ENCODE results near the gene CNPY1. TPM values are rescaled to one million over a fixed set of nuclear protein-coding genes. Genes with fewer than 3 reads are reported as not detected.

The CNPY1 gene
- polyA plus RNA-seq, 4 donors: not detected

DNA sequence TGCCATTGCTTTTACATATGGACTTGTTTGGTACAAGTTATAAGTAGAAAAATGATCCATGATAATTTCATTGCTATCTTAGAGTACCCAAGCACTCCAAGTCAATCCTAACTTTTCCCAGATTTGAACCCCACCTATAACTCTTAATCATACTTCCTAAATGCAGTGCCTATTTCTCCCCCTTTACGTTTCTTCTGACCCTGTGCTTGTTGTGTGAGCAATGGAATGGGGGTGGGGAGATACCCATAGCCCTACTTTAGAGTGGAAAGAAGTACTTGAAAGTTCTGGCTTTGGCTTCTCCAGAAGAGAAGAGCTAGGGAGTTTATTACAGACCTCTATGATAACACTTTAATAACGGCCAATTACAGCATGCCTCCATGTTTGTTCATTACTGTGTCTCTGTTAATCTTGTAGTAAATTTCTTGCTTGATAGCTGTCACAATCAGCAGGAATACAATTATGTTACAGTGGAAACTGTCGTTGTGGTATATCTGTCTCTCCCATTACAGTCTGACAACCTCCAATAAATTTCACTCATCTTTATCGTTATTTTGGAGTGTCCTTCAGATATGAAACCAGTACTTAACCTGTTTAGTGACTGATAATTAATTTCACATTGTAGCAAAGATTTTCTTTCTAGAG is 34.0 kb downstream of the CNPY1 start:
- no peaks in the 10 kb centered on the region for H3K9me3 ChIP-seq (ENCODE audit: control insufficient read depth in 2 of 2, insufficient read depth in 1 of 2, low read depth in 1 of 2, low read length in 1 of 2)
- no peaks in the 10 kb centered on the region for H3K36me3 ChIP-seq (ENCODE audit: control insufficient read depth in 3 of 3, insufficient read depth in 2 of 3, low read depth in 1 of 3, low read length in 3 of 3)
- WGBS, 3 donors: 14 to 29% (median 26%) methylated on average over 4 of the region's 4 CpGs
- FAIRE-seq (no peak), DNase-seq (no peak)
- H3K27ac ChIP-seq (ENCODE audit: low read depth in 1 of 3, low read length in 2 of 3): no peak overlapping the region
- peaks cover 0 to 4% (median 4%) of the 10 kb centered on the region in 3 donors for H3K4me1 ChIP-seq (ENCODE audit: control insufficient read depth in 3 of 3, insufficient read depth in 2 of 3, low read depth in 1 of 3, low read length in 2 of 3)
- peaks cover 9 to 63% (median 27%) of the 10 kb centered on the region in 3 donors for H3K27me3 ChIP-seq (ENCODE audit: control insufficient read depth in 3 of 3, insufficient read depth in 3 of 3, low read length in 3 of 3)
- H3K4me3 ChIP-seq (ENCODE audit: low read depth in 1 of 3, low read length in 3 of 3): no peak overlapping the region

DNA sequence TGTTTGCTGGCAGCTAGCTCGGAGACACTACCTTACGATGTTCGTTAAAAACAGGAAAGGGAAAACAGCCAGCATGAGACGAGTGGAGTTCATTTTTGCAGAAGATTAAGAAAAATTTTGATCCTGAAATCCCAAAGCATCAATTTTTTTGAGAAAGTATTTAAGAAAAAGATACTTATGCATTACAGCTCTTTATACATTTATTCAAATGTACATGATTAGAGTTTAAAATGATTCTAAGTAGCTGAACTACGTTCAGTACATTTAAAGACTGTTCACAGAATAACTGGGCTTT is 34.7 kb downstream of the CNPY1 start:
- no peak for FAIRE-seq
- H3K4me3 ChIP-seq (ENCODE audit: low read depth in 1 of 3, low read length in 3 of 3): no peak overlapping the region
- no peak for DNase-seq
- H3K4me1 ChIP-seq (ENCODE audit: control insufficient read depth in 3 of 3, insufficient read depth in 2 of 3, low read depth in 1 of 3, low read length in 2 of 3): peaks cover 0 to 4% (median 4%) of the 10 kb centered on the region in 3 donors
- H3K9me3 ChIP-seq (ENCODE audit: control insufficient read depth in 2 of 2, insufficient read depth in 1 of 2, low read depth in 1 of 2, low read length in 1 of 2): no peaks in the 10 kb centered on the region
- 12 to 14% (median 14%) methylated on average over 5 of the region's 5 CpGs for WGBS, 3 donors
- no peaks in the 10 kb centered on the region for H3K36me3 ChIP-seq (ENCODE audit: control insufficient read depth in 3 of 3, insufficient read depth in 2 of 3, low read depth in 1 of 3, low read length in 3 of 3)
- no peak overlapping the region for H3K27ac ChIP-seq (ENCODE audit: low read depth in 1 of 3, low read length in 2 of 3)
- peaks cover 9 to 71% (median 31%) of the 10 kb centered on the region in 3 donors for H3K27me3 ChIP-seq (ENCODE audit: control insufficient read depth in 3 of 3, insufficient read depth in 3 of 3, low read length in 3 of 3)

DNA sequence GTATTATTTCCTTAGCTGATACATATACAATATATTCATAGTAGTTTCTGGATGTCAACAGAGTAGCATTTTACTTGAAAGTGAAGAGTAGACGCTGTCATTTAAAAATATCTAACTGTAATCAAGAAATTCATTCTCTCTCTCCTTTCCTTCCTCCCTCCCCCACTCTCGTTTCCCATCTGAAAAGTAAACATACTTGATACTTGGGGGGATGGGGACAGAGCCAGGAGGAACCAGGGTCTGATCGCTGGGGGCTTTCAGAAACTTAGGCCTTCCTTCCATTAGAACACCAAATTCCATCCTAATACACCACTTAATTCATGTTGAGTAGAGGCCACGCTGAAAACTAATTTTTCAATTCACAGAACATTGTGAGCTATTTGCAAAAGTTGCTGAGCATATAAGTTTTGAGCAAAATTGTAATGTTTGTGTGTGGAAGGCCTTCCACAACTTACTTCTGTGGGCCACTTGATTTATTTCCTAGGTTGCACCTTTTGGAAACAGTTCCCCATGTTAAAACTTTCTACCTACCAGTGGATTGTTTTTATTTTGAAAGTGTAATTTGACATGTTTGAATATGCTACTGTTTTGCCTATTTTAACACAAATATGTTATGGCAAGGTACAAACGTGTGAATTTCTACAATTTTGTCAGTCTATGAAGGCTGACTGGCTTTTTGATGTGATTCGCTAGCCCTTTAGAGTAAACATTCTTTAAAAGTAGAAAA is 35.2 kb downstream of the CNPY1 start:
- Histone ChIP-seq H3K27ac (ENCODE audit: low read depth in 1 of 3, low read length in 2 of 3) (no peak overlapping the region), H3K36me3 (ENCODE audit: control insufficient read depth in 3 of 3, insufficient read depth in 2 of 3, low read depth in 1 of 3, low read length in 3 of 3) (no peaks in the 10 kb centered on the region), H3K4me3 (ENCODE audit: low read depth in 1 of 3, low read length in 3 of 3) (no peak overlapping the region), H3K9me3 (ENCODE audit: control insufficient read depth in 2 of 2, insufficient read depth in 1 of 2, low read depth in 1 of 2, low read length in 1 of 2) (no peaks in the 10 kb centered on the region), H3K27me3 (ENCODE audit: control insufficient read depth in 3 of 3, insufficient read depth in 3 of 3, low read length in 3 of 3) (peaks cover 9 to 74% (median 29%) of the 10 kb centered on the region in 3 donors), H3K4me1 (ENCODE audit: control insufficient read depth in 3 of 3, insufficient read depth in 2 of 3, low read depth in 1 of 3, low read length in 2 of 3) (peaks cover 0 to 4% (median 4%) of the 10 kb centered on the region in 3 donors)
- FAIRE-seq (no peak), DNase-seq (no peak)
- 5 to 8% (median 7%) methylated on average over 6 of the region's 6 CpGs for WGBS, 3 donors

DNA sequence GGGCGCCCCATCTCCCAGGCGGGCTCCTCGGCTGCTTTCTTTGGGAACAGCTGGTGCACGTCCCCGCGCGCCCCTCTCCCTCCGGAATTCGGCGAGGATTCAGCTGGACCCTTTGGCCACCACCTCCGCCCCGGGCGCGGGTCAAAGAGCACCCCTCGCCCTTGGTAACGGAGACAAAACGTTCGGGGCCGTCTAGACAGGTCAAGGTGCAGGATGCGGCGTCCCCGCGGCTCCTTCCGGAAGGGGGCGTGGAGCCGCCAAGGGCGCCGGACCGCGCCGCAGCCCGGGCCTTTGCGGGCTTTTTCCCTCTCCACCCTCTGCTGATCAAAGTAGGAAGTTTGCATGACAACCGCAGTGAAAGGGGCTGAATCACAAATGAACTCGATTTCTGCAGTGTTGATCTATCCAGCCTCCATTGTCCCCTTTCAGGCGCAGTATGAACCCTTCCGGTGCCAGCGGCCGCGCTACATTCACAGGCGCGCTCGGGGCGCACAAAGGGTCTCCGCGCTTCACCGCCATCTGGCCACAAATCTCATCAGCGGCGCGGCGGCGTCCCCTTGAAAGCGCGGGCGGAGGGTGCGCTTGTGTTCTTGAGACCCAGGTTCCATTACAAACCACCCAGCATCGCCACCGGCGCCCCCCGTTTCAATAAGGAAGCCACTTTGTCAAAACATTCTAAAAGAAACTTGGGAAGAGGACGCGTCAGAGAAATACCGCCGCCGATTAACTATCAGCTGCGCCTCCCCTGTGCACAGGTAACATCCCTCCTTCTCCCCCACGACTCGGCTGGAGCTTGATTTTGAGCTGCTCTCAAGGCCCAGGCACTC is 36.4 kb downstream of the CNPY1 start:
- no peak overlapping the region for H3K27ac ChIP-seq (ENCODE audit: low read depth in 1 of 3, low read length in 2 of 3)
- H3K4me3 ChIP-seq (ENCODE audit: low read depth in 1 of 3, low read length in 3 of 3): peak overlapping the region in 1 of 3 donors; percentile 16
- WGBS, 3 donors: 1 to 4% (median 2%) methylated on average over 68 of the region's 68 CpGs
- H3K9me3 ChIP-seq (ENCODE audit: control insufficient read depth in 2 of 2, insufficient read depth in 1 of 2, low read depth in 1 of 2, low read length in 1 of 2): no peaks in the 10 kb centered on the region
- FAIRE-seq (no peak), DNase-seq (peak in 1 of 2 donors; percentile 38)
- peaks cover 0 to 4% (median 4%) of the 10 kb centered on the region in 3 donors for H3K4me1 ChIP-seq (ENCODE audit: control insufficient read depth in 3 of 3, insufficient read depth in 2 of 3, low read depth in 1 of 3, low read length in 2 of 3)
- peaks cover 9 to 73% (median 25%) of the 10 kb centered on the region in 3 donors for H3K27me3 ChIP-seq (ENCODE audit: control insufficient read depth in 3 of 3, insufficient read depth in 3 of 3, low read length in 3 of 3)
- H3K36me3 ChIP-seq (ENCODE audit: control insufficient read depth in 3 of 3, insufficient read depth in 2 of 3, low read depth in 1 of 3, low read length in 3 of 3): no peaks in the 10 kb centered on the region

DNA sequence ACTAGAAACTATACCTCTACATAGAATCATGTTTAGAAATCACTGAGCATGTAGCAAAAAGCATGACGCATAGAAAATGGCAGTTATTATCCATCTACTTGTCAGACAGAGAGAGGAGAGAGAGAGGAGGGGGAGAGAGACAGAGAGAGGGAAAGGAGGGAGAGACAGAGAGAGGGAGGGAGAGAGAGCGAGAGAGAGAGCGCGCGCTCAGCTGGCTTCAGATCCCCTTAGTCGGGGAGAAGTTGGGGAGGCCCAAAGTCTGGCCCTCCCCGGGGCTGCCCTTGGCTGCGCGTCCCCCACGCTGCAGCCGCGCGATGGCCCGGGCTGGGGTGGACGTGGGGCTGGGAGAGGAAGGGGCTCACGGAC is 37.0 kb downstream of the CNPY1 start:
- Histone ChIP-seq H3K27me3 (ENCODE audit: control insufficient read depth in 3 of 3, insufficient read depth in 3 of 3, low read length in 3 of 3) (peaks cover 9 to 76% (median 26%) of the 10 kb centered on the region in 3 donors), H3K4me1 (ENCODE audit: control insufficient read depth in 3 of 3, insufficient read depth in 2 of 3, low read depth in 1 of 3, low read length in 2 of 3) (peaks cover 0 to 4% (median 4%) of the 10 kb centered on the region in 3 donors), H3K4me3 (ENCODE audit: low read depth in 1 of 3, low read length in 3 of 3) (peak overlapping the region in 1 of 3 donors; percentile 16), H3K36me3 (ENCODE audit: control insufficient read depth in 3 of 3, insufficient read depth in 2 of 3, low read depth in 1 of 3, low read length in 3 of 3) (no peaks in the 10 kb centered on the region), H3K27ac (ENCODE audit: low read depth in 1 of 3, low read length in 2 of 3) (no peak overlapping the region), H3K9me3 (ENCODE audit: control insufficient read depth in 2 of 2, insufficient read depth in 1 of 2, low read depth in 1 of 2, low read length in 1 of 2) (no peaks in the 10 kb centered on the region)
- 2 to 19% (median 5%) methylated on average over 11 to 16 of the region's 16 CpGs for WGBS, 3 donors
- FAIRE-seq: no peak
- DNase-seq: no peak

DNA sequence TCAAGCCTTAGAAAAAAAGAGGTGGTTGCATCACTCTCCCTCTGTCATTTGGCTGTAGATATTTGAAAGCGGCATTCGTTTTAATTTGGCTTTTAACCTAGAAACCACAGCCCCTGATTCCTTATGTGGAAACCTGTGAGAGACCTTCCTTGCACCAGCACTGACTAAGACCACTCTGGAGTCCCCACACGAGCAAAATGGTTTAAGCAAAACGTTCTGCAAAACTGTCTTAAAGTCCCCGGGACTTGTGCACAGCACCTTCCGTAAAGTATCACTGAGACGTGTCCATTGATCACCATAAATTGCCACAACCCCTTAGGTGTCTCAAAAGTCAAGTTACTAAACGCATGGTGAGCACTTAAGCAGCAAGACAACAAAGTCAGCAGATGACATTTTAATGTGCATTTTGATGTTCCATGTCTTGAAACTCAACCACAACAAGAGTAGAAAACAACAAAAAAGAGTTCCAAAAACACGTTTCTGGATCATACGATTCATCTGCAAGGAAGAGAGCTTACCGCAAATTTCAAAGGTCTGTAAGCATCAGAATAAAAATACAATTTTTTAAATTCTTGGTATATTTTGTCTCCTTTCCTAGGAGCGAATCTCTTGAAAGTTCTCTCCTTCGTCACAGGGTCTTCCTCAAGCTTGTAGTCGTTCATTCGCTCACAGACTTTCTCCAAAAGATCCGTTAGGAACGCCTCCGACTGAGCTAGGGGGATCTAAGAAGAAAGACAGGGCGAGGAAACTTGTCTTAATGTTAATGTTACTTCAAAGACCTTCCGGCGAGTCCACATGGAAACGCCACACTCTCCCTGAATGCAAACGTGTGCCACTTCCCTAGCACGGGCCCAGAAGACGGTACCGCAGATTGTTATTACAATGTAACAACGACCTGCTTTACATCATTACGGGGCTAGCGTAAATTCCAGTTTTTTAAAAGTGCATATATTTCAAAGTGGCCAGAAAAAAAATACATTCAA is 37.7 kb downstream of the CNPY1 start:
- DNase-seq (no peak), FAIRE-seq (no peak)
- H3K9me3 ChIP-seq (ENCODE audit: control insufficient read depth in 2 of 2, insufficient read depth in 1 of 2, low read depth in 1 of 2, low read length in 1 of 2): no peaks in the 10 kb centered on the region
- H3K4me1 ChIP-seq (ENCODE audit: control insufficient read depth in 3 of 3, insufficient read depth in 2 of 3, low read depth in 1 of 3, low read length in 2 of 3): peaks cover 0 to 4% (median 4%) of the 10 kb centered on the region in 3 donors
- 9 to 15% (median 9%) methylated on average over 29 of the region's 29 CpGs for WGBS, 3 donors
- no peaks in the 10 kb centered on the region for H3K36me3 ChIP-seq (ENCODE audit: control insufficient read depth in 3 of 3, insufficient read depth in 2 of 3, low read depth in 1 of 3, low read length in 3 of 3)
- peaks cover 9 to 73% (median 26%) of the 10 kb centered on the region in 3 donors for H3K27me3 ChIP-seq (ENCODE audit: control insufficient read depth in 3 of 3, insufficient read depth in 3 of 3, low read length in 3 of 3)
- H3K27ac ChIP-seq (ENCODE audit: low read depth in 1 of 3, low read length in 2 of 3): no peak overlapping the region
- no peak overlapping the region for H3K4me3 ChIP-seq (ENCODE audit: low read depth in 1 of 3, low read length in 3 of 3)

DNA sequence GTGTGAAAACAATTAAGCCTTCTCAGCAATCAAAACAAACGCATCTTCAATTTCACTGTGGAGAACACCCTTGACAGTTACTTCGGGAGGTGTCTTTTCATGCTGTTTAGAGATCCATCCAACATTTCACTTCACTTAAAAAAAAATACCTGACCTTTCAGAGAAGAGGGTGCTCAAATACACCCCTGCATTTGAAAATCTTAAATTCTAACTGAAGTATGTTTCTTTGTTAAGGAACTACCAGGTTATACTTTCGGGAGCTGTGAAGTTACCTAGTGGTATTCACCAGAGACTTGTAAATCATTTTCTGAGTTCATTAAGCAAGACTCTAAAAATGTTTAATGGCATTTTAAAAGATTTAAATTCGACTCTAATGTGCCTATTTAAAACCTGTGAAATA is 38.8 kb downstream of the CNPY1 start:
- WGBS, 3 donors: 5 to 11% (median 9%) methylated on average over 4 of the region's 4 CpGs
- Histone ChIP-seq H3K4me1 (ENCODE audit: control insufficient read depth in 3 of 3, insufficient read depth in 2 of 3, low read depth in 1 of 3, low read length in 2 of 3) (peaks cover 0 to 4% (median 4%) of the 10 kb centered on the region in 3 donors), H3K9me3 (ENCODE audit: control insufficient read depth in 2 of 2, insufficient read depth in 1 of 2, low read depth in 1 of 2, low read length in 1 of 2) (no peaks in the 10 kb centered on the region), H3K27ac (ENCODE audit: low read depth in 1 of 3, low read length in 2 of 3) (no peak overlapping the region), H3K4me3 (ENCODE audit: low read depth in 1 of 3, low read length in 3 of 3) (no peak overlapping the region), H3K27me3 (ENCODE audit: control insufficient read depth in 3 of 3, insufficient read depth in 3 of 3, low read length in 3 of 3) (peaks cover 9 to 75% (median 28%) of the 10 kb centered on the region in 3 donors), H3K36me3 (ENCODE audit: control insufficient read depth in 3 of 3, insufficient read depth in 2 of 3, low read depth in 1 of 3, low read length in 3 of 3) (no peaks in the 10 kb centered on the region)
- FAIRE-seq: no peak
- no peak for DNase-seq
